Kidney (tissue), 22 donors: ENCODE data around the gene NUDT17. TPM values are rescaled to one million over a fixed set of nuclear protein-coding genes. Genes with fewer than 3 reads are reported as not detected.
A peak's percentile ranks its signal among the peaks of the same experiment; 100 is the strongest.

Experiments
- DNase-seq, 5 donors: peaks; one replicate each; pipeline ENCODE4 v3.0.0-alpha.2; 2013 to 2020
- FAIRE-seq: peaks from 2 replicates; lab custom pipeline; 2012; peaks lifted over from hg19 to GRCh38; lab: Jason Lieb, UNC
- H3K27ac ChIP-seq, 2 donors: one replicate each; pipeline ENCODE4 v1.7.0; 2013; ENCODE audit warnings: low read depth in 2 of 2, low read length in 2 of 2, inconsistent platforms in 1 of 2
- H3K27me3 ChIP-seq: one replicate; pipeline ENCODE4 v1.7.1; 2013; ENCODE audit warnings: low read length, inconsistent platforms; ENCODE audit not compliant: control insufficient read depth, insufficient read depth
- H3K36me3 ChIP-seq, 3 donors: one replicate each; pipeline versions ENCODE4 v1.7.0 to v1.7.1; 2013; ENCODE audit warnings: low read length in 3 of 3, control low read depth in 1 of 3, inconsistent platforms in 1 of 3; ENCODE audit not compliant: insufficient read depth in 3 of 3, control insufficient read depth in 2 of 3
- H3K4me1 ChIP-seq, 3 donors: one replicate each; pipeline versions ENCODE4 v1.7.0 to v1.7.1; 2013; ENCODE audit warnings: low read length in 3 of 3, inconsistent platforms in 1 of 3, low read depth in 1 of 3; ENCODE audit not compliant: control insufficient read depth in 2 of 3, insufficient read depth in 2 of 3
- H3K4me3 ChIP-seq, 3 donors: one replicate each; pipeline versions ENCODE4 v1.7.0 to v1.8.1; 2013; ENCODE audit warnings: low read length in 3 of 3, control low read depth in 1 of 3, inconsistent platforms in 1 of 3
- H3K9ac ChIP-seq, 3 donors: one replicate each; pipeline versions ENCODE4 v1.7.0 to v1.7.1; 2013; ENCODE audit warnings: low read length in 3 of 3, control low read depth in 1 of 3, inconsistent platforms in 1 of 3
- H3K9me3 ChIP-seq, 3 donors: one replicate each; pipeline versions ENCODE4 v1.7.0 to v1.7.1; 2013; ENCODE audit warnings: low read length in 3 of 3, control low read depth in 1 of 3, inconsistent platforms in 1 of 3; ENCODE audit not compliant: control insufficient read depth in 2 of 3, insufficient read depth in 1 of 3
- CTCF ChIP-seq: IDR thresholded peaks from 3 replicates; pipeline ENCODE4 v1.5.1; 2012; ENCODE audit warnings: mild to moderate bottlenecking, moderate library complexity, borderline replicate concordance; ENCODE audit not compliant: insufficient read depth; ENCODE audit errors: extremely low read depth
- intact Hi-C: fragments of 100-400 bp; cut with DNase I; formaldehyde crosslinking; loops from one replicate; pipeline ENCODE4 v1.11.1; 2022
- long read RNA-seq, 10 donors: library from polyadenylated mRNA in 1 of 10; unstranded in 1 of 10; transcript quantifications; one replicate each; pipeline ENCODE4 v2.0.0 and lab custom pipeline, GENCODE V29; 2021 to 2026
- polyA plus RNA-seq: library from polyadenylated mRNA; stranded (reverse); fragments of 350-450 nt; fragmentation: Illumina TruSeq; extraction: RNeasy Lipid Tissue Mini Kit (QIAGEN cat#74804); gene quantifications from one replicate; pipeline ENCODE4 v1.2.3, GENCODE V29; 2014; ENCODE audit warnings: low read depth, low replicate concordance; ENCODE audit not compliant: insufficient read depth
- total RNA-seq: library from RNA; stranded (reverse); fragmentation: NEBNext Ultra II Directional; extraction: Animal tissue kit (Norgen Biotek cat#: 25700); gene quantifications from one replicate; pipeline ENCODE4 v1.2.1, GENCODE V29; 2021
- donor health status: control.
- donor health status: control.
- donor health status: control.
- donor health status: control.
- donor health status: control.
- donor health status: DM: yes; HTN: yes; CAD: no.
- donor health status: Normal renal cell carcinoma (clear cell type).

Gene NUDT17, protein sequence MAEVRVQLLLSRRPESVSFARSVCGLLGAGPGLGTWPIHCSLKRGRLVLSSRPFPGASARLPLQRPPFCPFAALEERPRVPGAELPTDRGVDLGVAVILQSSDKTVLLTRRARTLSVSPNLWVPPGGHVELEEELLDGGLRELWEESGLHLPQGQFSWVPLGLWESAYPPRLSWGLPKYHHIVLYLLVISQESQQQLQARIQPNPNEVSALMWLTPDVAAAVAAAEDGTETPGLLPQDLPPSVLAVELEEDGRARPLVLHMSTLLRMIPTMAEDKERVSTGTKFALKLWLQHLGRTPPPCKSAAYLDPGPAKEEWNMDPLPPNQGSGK
- total RNA-seq (3.8 TPM), polyA plus RNA-seq (5.5 TPM)
- long read RNA-seq, donor 1 = 0 reads
- long read RNA-seq, donor 2 = 0 reads
- long read RNA-seq, donor 3, partial matches to known transcripts = 12 of 17 reads
- long read RNA-seq, donor 3, other reads (novel, unspliced or antisense) = 5 of 17 reads
- long read RNA-seq, donor 4 = 0 reads
- long read RNA-seq, donor 5, partial matches to known transcripts = 0 of 1 reads
- long read RNA-seq, donor 5, other reads (novel, unspliced or antisense) = 0 of 1 reads
- long read RNA-seq, donor 6 = 0 reads
- long read RNA-seq, donor 7, partial matches to known transcripts = 1 of 1 reads
- long read RNA-seq, donor 7, other reads (novel, unspliced or antisense) = 0 of 1 reads
- long read RNA-seq, donor 8, partial matches to known transcripts = 9 of 9 reads
- long read RNA-seq, donor 8, other reads (novel, unspliced or antisense) = 0 of 9 reads
- long read RNA-seq, donor 9 = 0 reads
- long read RNA-seq, donor 10, partial matches to known transcripts = 19 of 19 reads
- long read RNA-seq, donor 10, other reads (novel, unspliced or antisense) = 0 of 19 reads

DNA sequence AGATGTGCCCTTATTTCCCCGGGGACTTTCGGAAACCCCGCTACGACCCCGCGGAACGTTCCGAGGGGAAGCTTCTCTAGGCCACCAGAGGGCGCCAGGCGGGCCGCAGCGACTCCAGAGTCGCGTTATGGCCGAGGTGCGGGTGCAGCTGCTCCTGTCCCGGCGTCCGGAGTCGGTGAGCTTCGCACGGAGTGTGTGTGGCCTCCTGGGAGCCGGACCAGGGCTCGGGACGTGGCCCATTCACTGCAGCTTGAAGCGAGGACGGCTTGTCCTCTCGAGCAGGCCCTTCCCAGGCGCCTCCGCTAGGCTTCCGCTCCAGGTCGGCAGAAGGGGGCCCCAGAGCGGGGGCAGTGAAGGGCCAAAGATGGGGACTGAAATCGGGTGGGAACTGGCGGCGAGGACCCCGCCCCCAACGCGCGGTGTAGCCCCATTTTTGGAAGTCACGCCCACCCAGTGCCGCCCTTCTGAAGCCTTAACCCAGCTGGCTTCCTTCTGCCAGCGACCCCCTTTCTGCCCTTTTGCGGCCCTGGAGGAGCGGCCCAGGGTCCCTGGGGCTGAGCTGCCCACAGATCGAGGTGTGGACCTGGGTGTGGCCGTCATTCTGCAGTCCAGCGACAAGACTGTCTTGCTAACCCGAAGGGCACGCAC is at the start of gene NUDT17:
Gene NUDT17 (plus strand): TSS at position 117 of the 648 bp plus-strand sequence. CDS start 11 bp downstream, at position 128.
- Histone ChIP-seq H3K27me3 (no peaks in the 10 kb centered on the region), H3K36me3 (peaks cover 8 to 30% (median 27%) of the 10 kb centered on the region in 3 donors), H3K9me3 (no peaks in the 10 kb centered on the region), H3K27ac (peak within 1 kb of the TSS; percentile 48 to 66), H3K4me3 (peak within 1 kb of the TSS; percentile 61 to 82 (median 72)), H3K4me1 (peaks cover 3 to 11% (median 5%) of the 10 kb centered on the region in 3 donors), H3K9ac (peak within 1 kb of the TSS; percentile 43 to 82 (median 78))
- intact Hi-C loops = loop anchor here (5.0 to 10.0 kb wide), 2 partner anchors 122 to 169 kb away; no protein-coding TSS in a partner anchor
- no peak for FAIRE-seq
- DNase-seq = peak; percentile 84 to 94 (median 90)
- peak; percentile 79 for TF ChIP-seq CTCF

DNA sequence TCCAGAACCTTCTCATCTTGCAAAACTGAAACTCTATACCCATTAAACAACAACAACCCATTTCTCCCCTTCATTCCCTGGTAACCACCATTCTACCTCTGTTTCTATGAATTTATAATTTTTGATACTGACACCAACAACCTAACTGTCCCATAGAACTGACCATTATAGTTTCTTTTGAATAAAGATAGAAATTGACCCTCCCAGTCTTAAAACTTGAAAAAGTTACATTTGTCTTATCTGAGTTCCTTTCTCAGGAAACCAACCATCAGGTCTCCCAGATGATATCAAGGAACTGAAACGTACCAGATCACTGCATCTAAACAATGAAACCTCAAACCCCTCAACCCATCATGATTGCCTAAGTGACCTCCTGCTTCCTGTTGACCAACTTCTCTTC is 48.7 kb upstream of the NUDT17 start:
- intact Hi-C loops = no loop called here
- H3K27ac ChIP-seq = no peak overlapping the region
- TF ChIP-seq CTCF = no peak

DNA sequence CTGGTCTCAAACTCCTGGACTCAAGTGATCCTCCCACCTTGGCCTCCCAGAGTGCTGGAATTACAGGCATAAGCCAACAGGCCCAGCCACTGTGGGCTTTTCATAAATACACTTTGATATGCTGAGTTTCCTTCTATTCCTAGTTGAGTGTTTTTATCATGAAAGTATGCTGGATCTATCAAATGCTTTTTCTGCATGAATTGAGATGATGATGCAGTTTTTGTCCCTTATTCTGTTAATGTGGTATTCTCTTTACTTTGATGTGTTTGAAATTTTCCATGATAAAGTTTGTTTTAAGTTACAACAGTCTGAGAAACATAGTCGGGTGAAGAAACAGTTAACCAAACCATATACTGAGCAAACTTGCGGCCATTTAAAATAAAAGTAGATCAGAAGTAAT is 45.6 kb upstream of the NUDT17 start:
- no peaks in the 10 kb centered on the region for H3K27me3 ChIP-seq
- TF ChIP-seq CTCF = no peak
- H3K36me3 ChIP-seq = no peaks in the 10 kb centered on the region
- H3K4me3 ChIP-seq = no peak overlapping the region
- no peak for DNase-seq
- intact Hi-C loops = no loop called here
- H3K9ac ChIP-seq = no peak overlapping the region
- no peak overlapping the region for H3K27ac ChIP-seq
- peaks cover 0 to 6% (median 3%) of the 10 kb centered on the region in 3 donors for H3K4me1 ChIP-seq
- peaks cover 3 to 16% (median 4%) of the 10 kb centered on the region in 3 donors for H3K9me3 ChIP-seq
- FAIRE-seq = no peak

More for the DNA sequence above, 48.7 kb upstream of the NUDT17 start:
- H3K4me3 ChIP-seq = peak overlapping the region in 1 of 3 donors; percentile 4
- H3K36me3 ChIP-seq = no peaks in the 10 kb centered on the region
- H3K9ac ChIP-seq = no peak overlapping the region
- H3K27me3 ChIP-seq = no peaks in the 10 kb centered on the region
- DNase-seq = no peak
- H3K4me1 ChIP-seq = no peaks in the 10 kb centered on the region
- no peak for FAIRE-seq
- peaks cover 3 to 16% (median 4%) of the 10 kb centered on the region in 3 donors for H3K9me3 ChIP-seq
